Osteoblast (primary cell): Measurements from ENCODE around the gene MACROD2. TPM values are rescaled to one million over a fixed set of nuclear protein-coding genes. Genes with fewer than 3 reads are reported as not detected.

Experiments used
- DNase-seq: peaks from one replicate; pipeline ENCODE4 v3.0.0; 2011; ENCODE audit warnings: low spot score, mixed read lengths; ENCODE audit not compliant: insufficient read length; ENCODE audit errors: missing footprints
- H2AFZ ChIP-seq: 2 replicates; pipeline ENCODE4 v1.6.0; 2011; ENCODE audit warnings: mild to moderate bottlenecking, low read length
- H3K27ac ChIP-seq: 2 replicates; pipeline ENCODE4 v1.5.1; 2011; ENCODE audit warnings: mild to moderate bottlenecking, low read depth, low read length, moderate library complexity
- H3K27me3 ChIP-seq: 2 replicates; pipeline ENCODE4 v1.6.0; 2012; ENCODE audit warnings: mild to moderate bottlenecking, control low read depth, inconsistent platforms, low read length, moderate library complexity; ENCODE audit not compliant: insufficient read depth
- H3K36me3 ChIP-seq: 2 replicates; pipeline ENCODE4 v1.5.1; 2011; ENCODE audit warnings: mild to moderate bottlenecking, low read length, control low read depth, moderate library complexity; ENCODE audit not compliant: insufficient read depth
- H3K4me1 ChIP-seq: 2 replicates; pipeline ENCODE4 v1.5.1; 2011; ENCODE audit warnings: mild to moderate bottlenecking, low read length, control low read depth, moderate library complexity; ENCODE audit not compliant: insufficient read depth
- H3K4me2 ChIP-seq: 2 replicates; pipeline ENCODE4 v1.6.0; 2011; ENCODE audit warnings: mild to moderate bottlenecking, low read length; ENCODE audit not compliant: insufficient read depth
- H3K4me3 ChIP-seq: fragments of 200-600 bp; sonication (generic); 3 replicates; pipeline ENCODE4 v1.5.1; 2012; ENCODE audit warnings: mild to moderate bottlenecking, low read length, inconsistent platforms; ENCODE audit not compliant: insufficient read depth
- H3K79me2 ChIP-seq: 2 replicates; pipeline ENCODE4 v1.6.0; 2012; ENCODE audit warnings: mild to moderate bottlenecking, low read length, control low read depth, inconsistent platforms; ENCODE audit not compliant: insufficient read depth
- H3K9me3 ChIP-seq: 2 replicates; pipeline ENCODE4 v1.5.1; 2011; ENCODE audit warnings: low read depth, low read length, control low read depth
- H4K20me1 ChIP-seq: 2 replicates; pipeline ENCODE4 v1.6.0; 2012; ENCODE audit warnings: mild to moderate bottlenecking, low read length, control low read depth; ENCODE audit not compliant: insufficient read depth
- total RNA-seq: library from RNA; depleted of rRNA; stranded (reverse); fragments of >200 nt; gene quantifications from 2 replicates; pipeline ENCODE4 v1.2.3, GENCODE V29; 2012
- TF ChIP-seq, protein P1 (sequence below): IDR thresholded peaks from 2 replicates; pipeline ENCODE4 v1.5.1; 2011; ENCODE audit warnings: mild to moderate bottlenecking, low read depth, low read length, moderate library complexity; ENCODE audit errors: extremely low read depth

The MACROD2 gene
- total RNA-seq, 1 donor = 4.0 TPM

- TF ChIP-seq, protein P1, sequence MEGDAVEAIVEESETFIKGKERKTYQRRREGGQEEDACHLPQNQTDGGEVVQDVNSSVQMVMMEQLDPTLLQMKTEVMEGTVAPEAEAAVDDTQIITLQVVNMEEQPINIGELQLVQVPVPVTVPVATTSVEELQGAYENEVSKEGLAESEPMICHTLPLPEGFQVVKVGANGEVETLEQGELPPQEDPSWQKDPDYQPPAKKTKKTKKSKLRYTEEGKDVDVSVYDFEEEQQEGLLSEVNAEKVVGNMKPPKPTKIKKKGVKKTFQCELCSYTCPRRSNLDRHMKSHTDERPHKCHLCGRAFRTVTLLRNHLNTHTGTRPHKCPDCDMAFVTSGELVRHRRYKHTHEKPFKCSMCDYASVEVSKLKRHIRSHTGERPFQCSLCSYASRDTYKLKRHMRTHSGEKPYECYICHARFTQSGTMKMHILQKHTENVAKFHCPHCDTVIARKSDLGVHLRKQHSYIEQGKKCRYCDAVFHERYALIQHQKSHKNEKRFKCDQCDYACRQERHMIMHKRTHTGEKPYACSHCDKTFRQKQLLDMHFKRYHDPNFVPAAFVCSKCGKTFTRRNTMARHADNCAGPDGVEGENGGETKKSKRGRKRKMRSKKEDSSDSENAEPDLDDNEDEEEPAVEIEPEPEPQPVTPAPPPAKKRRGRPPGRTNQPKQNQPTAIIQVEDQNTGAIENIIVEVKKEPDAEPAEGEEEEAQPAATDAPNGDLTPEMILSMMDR = no peak
- Histone ChIP-seq H3K27me3 (no peaks in the 10 kb centered on the region), H2AFZ (no peak overlapping the region)
These were observed 788.5 kb downstream of the MACROD2 start for GRCh38 chr20:14783766-14784165.

GRCh38 chr20:14785065-14785743, 789.9 kb downstream of the MACROD2 start:
- no peaks in the 10 kb centered on the region for H3K36me3 ChIP-seq
- H3K79me2 ChIP-seq = no peaks in the 10 kb centered on the region
- no peak overlapping the region for H3K4me3 ChIP-seq
- H3K9me3 ChIP-seq = no peaks in the 10 kb centered on the region
- TF ChIP-seq, protein P1 = no peak
- H3K27me3 ChIP-seq = no peaks in the 10 kb centered on the region
- H3K27ac ChIP-seq = no peak overlapping the region
- H2AFZ ChIP-seq = no peak overlapping the region
- H3K4me1 ChIP-seq = no peaks in the 10 kb centered on the region
- DNase-seq = no peak
- no peak overlapping the region for H3K4me2 ChIP-seq
- H4K20me1 ChIP-seq = no peaks in the 10 kb centered on the region

More at GRCh38 chr20:14783766-14784165, 788.5 kb downstream of the MACROD2 start:
- Histone ChIP-seq H3K9me3 (no peaks in the 10 kb centered on the region), H3K79me2 (no peaks in the 10 kb centered on the region), H4K20me1 (no peaks in the 10 kb centered on the region), H3K4me3 (no peak overlapping the region), H3K36me3 (no peaks in the 10 kb centered on the region), H3K4me2 (no peak overlapping the region), H3K27ac (no peak overlapping the region), H3K4me1 (no peaks in the 10 kb centered on the region)
- no peak for DNase-seq

- DNase-seq = no peak
- Histone ChIP-seq H3K4me3 (no peak overlapping the region), H3K36me3 (no peaks in the 10 kb centered on the region), H3K27ac (no peak overlapping the region), H2AFZ (no peak overlapping the region), H3K9me3 (no peaks in the 10 kb centered on the region), H3K27me3 (no peaks in the 10 kb centered on the region), H3K4me1 (no peaks in the 10 kb centered on the region), H3K79me2 (no peaks in the 10 kb centered on the region), H4K20me1 (no peaks in the 10 kb centered on the region), H3K4me2 (no peak overlapping the region)
- TF ChIP-seq, protein P1 = no peak
These were observed 794.9 kb downstream of the MACROD2 start for GRCh38 chr20:14790190-14790589.

GRCh38 chr20:14790771-14791620, 795.7 kb downstream of the MACROD2 start:
- H2AFZ ChIP-seq = no peak overlapping the region
- no peaks in the 10 kb centered on the region for H3K36me3 ChIP-seq
- no peaks in the 10 kb centered on the region for H3K79me2 ChIP-seq
- H4K20me1 ChIP-seq = no peaks in the 10 kb centered on the region
- no peak overlapping the region for H3K4me2 ChIP-seq
- no peaks in the 10 kb centered on the region for H3K4me1 ChIP-seq
- no peak for DNase-seq
- H3K4me3 ChIP-seq = no peak overlapping the region
- H3K9me3 ChIP-seq = no peaks in the 10 kb centered on the region
- H3K27ac ChIP-seq = no peak overlapping the region
- no peaks in the 10 kb centered on the region for H3K27me3 ChIP-seq
- TF ChIP-seq, protein P1 = no peak
